CD4-positive, CD25-positive, alpha-beta regulatory T cell (primary cell): ENCODE data around the gene GREB1. TPM values are rescaled to one million over a fixed set of nuclear protein-coding genes. Genes with fewer than 3 reads are reported as not detected.

Experiments
- ATAC-seq, 2 donors: fragments of 150-1000 bp; cut with Tn5 transposase; one replicate each; pipeline ENCODE4 v1.10.0; 2021; ENCODE audit warnings: low read depth in 2 of 2, moderate number of reproducible peaks in 2 of 2, moderate library complexity in 1 of 2
- DNase-seq, 3 donors: peaks; one replicate each; pipeline versions ENCODE4 v3.0.0 to v3.0.0-alpha.2; 2012 to 2022; ENCODE audit warnings: mixed read lengths in 1 of 3
- H3K27ac ChIP-seq: one replicate; pipeline ENCODE4 v1.7.0; 2013; ENCODE audit warnings: mild to moderate bottlenecking, low read length; ENCODE audit not compliant: insufficient read depth, poor library complexity, severe bottlenecking
- H3K27me3 ChIP-seq: one replicate; pipeline ENCODE4 v1.7.0; 2013; ENCODE audit warnings: low read length; ENCODE audit not compliant: control insufficient read depth, insufficient read depth
- H3K36me3 ChIP-seq: one replicate; pipeline ENCODE4 v1.7.0; 2013; ENCODE audit warnings: mild to moderate bottlenecking, low read length, moderate library complexity; ENCODE audit not compliant: control insufficient read depth, insufficient read depth
- H3K4me1 ChIP-seq: 2 replicates; pipeline ENCODE4 v1.7.0; 2013; ENCODE audit warnings: mild to moderate bottlenecking, low read length; ENCODE audit not compliant: insufficient read depth, control insufficient read depth, poor library complexity, severe bottlenecking
- H3K4me3 ChIP-seq: one replicate; pipeline ENCODE4 v1.7.0; 2013; ENCODE audit warnings: low read depth, mild to moderate bottlenecking, low read length, moderate library complexity
- H3K9me3 ChIP-seq, 2 experiments: 1 replicate in 1 of 2; 2 replicates in 1 of 2; pipeline ENCODE4 v1.7.0; 2013; ENCODE audit warnings: low read length in 2 of 2, mild to moderate bottlenecking in 1 of 2, moderate library complexity in 1 of 2; ENCODE audit not compliant: control insufficient read depth in 2 of 2
- H3K27ac Mint-ChIP-seq, 3 donors: one replicate each; pipeline ENCODE4 v1.8.0; 2020 to 2022; ENCODE audit warnings: mild to moderate bottlenecking in 3 of 3, mixed read lengths in 3 of 3, moderate library complexity in 2 of 3
- H3K27me3 Mint-ChIP-seq: one replicate; pipeline ENCODE4 v1.8.0; 2022; ENCODE audit warnings: mild to moderate bottlenecking, mixed read lengths
- H3K36me3 Mint-ChIP-seq: one replicate; pipeline ENCODE4 v1.8.0; 2020; ENCODE audit warnings: mixed read lengths
- H3K4me1 Mint-ChIP-seq, 4 donors: one replicate each; pipeline ENCODE4 v1.8.0; 2020 to 2022; ENCODE audit warnings: mixed read lengths in 4 of 4, mild to moderate bottlenecking in 1 of 4
- H3K4me3 Mint-ChIP-seq, 4 donors: one replicate each; pipeline ENCODE4 v1.8.0; 2020 to 2022; ENCODE audit warnings: mild to moderate bottlenecking in 4 of 4, mixed read lengths in 4 of 4, moderate library complexity in 3 of 4
- H3K9me3 Mint-ChIP-seq, 7 donors: one replicate each; pipeline ENCODE4 v1.8.0; 2020 to 2022; ENCODE audit warnings: mixed read lengths in 7 of 7, mild to moderate bottlenecking in 3 of 7, moderate library complexity in 2 of 7
- polyA plus RNA-seq, 4 donors: library from polyadenylated mRNA; unstranded; fragments of 300-500 nt; fragmentation: Illumina TruSeq; gene quantifications; one replicate each; pipeline ENCODE4 v1.2.3, GENCODE V29; 2021
- total RNA-seq: library from RNA; stranded (reverse); gene quantifications from one replicate; pipeline ENCODE4 v1.2.3, GENCODE V29; 2022

Gene GREB1
- total and polyA plus RNA-seq, 5 donors from 2014 or later, result 0.11 to 0.35 (median 0.15) TPM; not detected in 2

- Mint-ChIP-seq H3K27me3 (peaks cover 26% of the 10 kb centered on the region), H3K27ac (no peak overlapping the region), H3K4me1 (no peaks in the 10 kb centered on the region), H3K4me3 (no peak overlapping the region), H3K36me3 (no peaks in the 10 kb centered on the region), H3K9me3 (no peaks in the 10 kb centered on the region)
- no peaks in the 10 kb centered on the region for H3K9me3 ChIP-seq
- no peaks in the 10 kb centered on the region for H3K36me3 ChIP-seq
- no peaks in the 10 kb centered on the region for H3K27me3 ChIP-seq
- no peak overlapping the region for H3K27ac ChIP-seq
- H3K4me1 ChIP-seq, result no peaks in the 10 kb centered on the region
- ATAC-seq, result no peak
- no peak overlapping the region for H3K4me3 ChIP-seq
- no peak for DNase-seq
These were observed 8.5 kb downstream of the GREB1 start for GRCh38 chr2:11542275-11542819.

- peaks cover 5% of the 10 kb centered on the region for H3K27me3 ChIP-seq
- Mint-ChIP-seq H3K27ac (peak overlapping the region in 1 of 3 donors; percentile 34), H3K27me3 (peaks cover 26% of the 10 kb centered on the region), H3K9me3 (no peaks in the 10 kb centered on the region), H3K4me1 (no peaks in the 10 kb centered on the region), H3K4me3 (no peak overlapping the region), H3K36me3 (no peaks in the 10 kb centered on the region)
- DNase-seq (no peak), ATAC-seq (no peak)
- no peak overlapping the region for H3K4me3 ChIP-seq
- no peaks in the 10 kb centered on the region for H3K4me1 ChIP-seq
- H3K9me3 ChIP-seq, result no peaks in the 10 kb centered on the region
- no peaks in the 10 kb centered on the region for H3K36me3 ChIP-seq
- H3K27ac ChIP-seq, result no peak overlapping the region
These were observed 9.7 kb downstream of the GREB1 start for GRCh38 chr2:11543337-11544216.

GRCh38 chr2:11546072-11546471 lies 12.2 kb downstream of the GREB1 start:
- H3K27me3 Mint-ChIP-seq, result peaks cover 18% of the 10 kb centered on the region
- no peaks in the 10 kb centered on the region for H3K4me1 ChIP-seq
- no peak for ATAC-seq

GRCh38 chr2:11547912-11548497 lies 14.2 kb downstream of the GREB1 start:
- DNase-seq, result no peak
- H3K4me3 Mint-ChIP-seq, result no peak overlapping the region

More at GRCh38 chr2:11546072-11546471, 12.2 kb downstream of the GREB1 start:
- Mint-ChIP-seq H3K36me3 (no peaks in the 10 kb centered on the region), H3K4me1 (no peaks in the 10 kb centered on the region), H3K27ac (no peak overlapping the region), H3K9me3 (peaks cover 0 to 4% (median 0%) of the 10 kb centered on the region in 7 donors), H3K4me3 (no peak overlapping the region)
- Histone ChIP-seq H3K9me3 (no peaks in the 10 kb centered on the region), H3K27ac (no peak overlapping the region), H3K36me3 (no peaks in the 10 kb centered on the region), H3K4me3 (no peak overlapping the region), H3K27me3 (peaks cover 5% of the 10 kb centered on the region)
- no peak for DNase-seq

GRCh38 chr2:11550302-11550701 lies 16.5 kb downstream of the GREB1 start:
- no peak for ATAC-seq

More at GRCh38 chr2:11547912-11548497, 14.2 kb downstream of the GREB1 start:
- Histone ChIP-seq H3K27me3 (peaks cover 5% of the 10 kb centered on the region), H3K4me1 (no peaks in the 10 kb centered on the region), H3K4me3 (no peak overlapping the region), H3K27ac (no peak overlapping the region), H3K36me3 (no peaks in the 10 kb centered on the region), H3K9me3 (no peaks in the 10 kb centered on the region)
- H3K27me3 Mint-ChIP-seq, result peaks cover 14% of the 10 kb centered on the region
- peaks cover 0 to 4% (median 0%) of the 10 kb centered on the region in 7 donors for H3K9me3 Mint-ChIP-seq
- no peak overlapping the region for H3K27ac Mint-ChIP-seq
- H3K4me1 Mint-ChIP-seq, result no peaks in the 10 kb centered on the region
- ATAC-seq, result no peak
- H3K36me3 Mint-ChIP-seq, result no peaks in the 10 kb centered on the region

GRCh38 chr2:11550901-11551568 lies 17.2 kb downstream of the GREB1 start:
- H3K4me1 ChIP-seq, result no peaks in the 10 kb centered on the region
- H3K9me3 ChIP-seq, result no peaks in the 10 kb centered on the region
- no peak overlapping the region for H3K4me3 ChIP-seq
- H3K36me3 ChIP-seq, result no peaks in the 10 kb centered on the region
- H3K27me3 ChIP-seq, result peaks cover 11% of the 10 kb centered on the region
- Mint-ChIP-seq H3K27ac (no peak overlapping the region), H3K4me1 (peaks cover 0 to 7% (median 3%) of the 10 kb centered on the region in 4 donors), H3K4me3 (no peak overlapping the region), H3K9me3 (peaks cover 0 to 4% (median 0%) of the 10 kb centered on the region in 7 donors), H3K36me3 (no peaks in the 10 kb centered on the region), H3K27me3 (peaks cover 16% of the 10 kb centered on the region)
- no peak overlapping the region for H3K27ac ChIP-seq
- DNase-seq (no peak), ATAC-seq (no peak)

More at GRCh38 chr2:11550302-11550701, 16.5 kb downstream of the GREB1 start:
- Mint-ChIP-seq H3K27me3 (peaks cover 18% of the 10 kb centered on the region), H3K36me3 (no peaks in the 10 kb centered on the region), H3K27ac (no peak overlapping the region), H3K4me3 (no peak overlapping the region), H3K4me1 (peaks cover 0 to 7% (median 3%) of the 10 kb centered on the region in 4 donors), H3K9me3 (peaks cover 0 to 4% (median 0%) of the 10 kb centered on the region in 7 donors)
- no peaks in the 10 kb centered on the region for H3K4me1 ChIP-seq
- no peak overlapping the region for H3K27ac ChIP-seq
- no peak overlapping the region for H3K4me3 ChIP-seq
- H3K9me3 ChIP-seq, result no peaks in the 10 kb centered on the region
- no peaks in the 10 kb centered on the region for H3K36me3 ChIP-seq
- no peak for DNase-seq
- H3K27me3 ChIP-seq, result peaks cover 11% of the 10 kb centered on the region

GRCh38 chr2:11551569-11552259 lies 17.9 kb downstream of the GREB1 start:
- Histone ChIP-seq H3K4me3 (no peak overlapping the region), H3K4me1 (no peaks in the 10 kb centered on the region), H3K27me3 (peaks cover 14% of the 10 kb centered on the region), H3K36me3 (no peaks in the 10 kb centered on the region), H3K9me3 (no peaks in the 10 kb centered on the region), H3K27ac (no peak overlapping the region)
- Mint-ChIP-seq H3K4me1 (peaks cover 0 to 7% (median 3%) of the 10 kb centered on the region in 4 donors), H3K9me3 (peaks cover 0 to 4% (median 0%) of the 10 kb centered on the region in 7 donors), H3K4me3 (no peak overlapping the region), H3K36me3 (no peaks in the 10 kb centered on the region), H3K27ac (no peak overlapping the region), H3K27me3 (peaks cover 22% of the 10 kb centered on the region)
- ATAC-seq (no peak), DNase-seq (no peak)
